D721Med (cell line): ENCODE results near the gene NPR3.
"Not testable (repeated sequence)": the region's sequence is repeated elsewhere in the genome, so short reads cannot be mapped to it uniquely, and the experiment has no call there.

Experiments used
- DNase-seq: peaks from one replicate; pipeline ENCODE4 v3.0.0; 2011; ENCODE audit warnings: low spot score; ENCODE audit not compliant: insufficient read length
- FAIRE-seq: peaks from 2 replicates; lab custom pipeline; 2011; peaks lifted over from hg19 to GRCh38; lab: Jason Lieb, UNC
- CTCF ChIP-seq: IDR thresholded peaks from 2 replicates; pipeline ENCODE4 v1.5.1; 2012; ENCODE audit warnings: mild to moderate bottlenecking, control low read depth; ENCODE audit not compliant: insufficient read depth; ENCODE audit errors: missing control alignments

NPR3 gene

DNA sequence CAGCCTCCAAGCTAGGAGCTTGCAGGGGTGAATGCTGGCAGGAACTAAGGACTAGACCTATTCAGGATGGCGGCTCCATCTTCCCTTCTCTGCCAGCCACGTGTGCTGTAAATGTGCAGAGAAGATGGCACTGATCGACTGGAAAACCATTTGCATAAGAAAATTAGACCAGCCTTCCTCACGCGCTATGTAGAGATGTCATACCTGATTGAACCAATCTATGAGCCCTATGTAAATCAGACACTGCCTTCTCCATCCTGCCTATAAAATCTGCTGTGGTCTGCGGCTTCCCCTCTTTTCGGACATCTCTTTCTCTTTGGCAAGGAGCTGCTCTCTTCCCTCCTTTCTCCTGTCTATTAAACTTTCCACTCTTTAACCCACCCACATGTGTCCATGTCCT is 91.6 kb downstream of the NPR3 start:
- FAIRE-seq (no peak), DNase-seq (no peak)

DNA sequence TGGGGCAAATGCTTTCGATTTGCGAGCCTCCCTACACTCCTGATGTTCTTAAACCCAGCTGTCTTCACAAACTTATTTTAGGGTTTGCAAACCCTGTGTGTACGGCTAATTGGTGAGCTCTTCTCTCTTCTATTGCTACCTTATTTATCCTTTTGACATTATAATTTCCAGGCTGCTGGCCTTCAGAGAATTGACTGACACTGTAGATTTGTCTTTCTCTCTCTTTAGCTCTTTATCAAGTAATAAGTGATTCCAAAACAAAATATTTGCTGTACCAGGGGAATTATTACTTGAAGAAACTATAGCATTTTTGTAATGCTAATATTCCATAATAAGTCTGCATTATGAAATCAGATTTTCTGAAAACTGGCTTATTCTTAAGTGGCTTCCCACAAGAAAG is 92.5 kb downstream of the NPR3 start:
- no peak for FAIRE-seq
- no peak for DNase-seq
- TF ChIP-seq CTCF: no peak

More for the DNA sequence above, 91.6 kb downstream of the NPR3 start:
- no peak for TF ChIP-seq CTCF

DNA sequence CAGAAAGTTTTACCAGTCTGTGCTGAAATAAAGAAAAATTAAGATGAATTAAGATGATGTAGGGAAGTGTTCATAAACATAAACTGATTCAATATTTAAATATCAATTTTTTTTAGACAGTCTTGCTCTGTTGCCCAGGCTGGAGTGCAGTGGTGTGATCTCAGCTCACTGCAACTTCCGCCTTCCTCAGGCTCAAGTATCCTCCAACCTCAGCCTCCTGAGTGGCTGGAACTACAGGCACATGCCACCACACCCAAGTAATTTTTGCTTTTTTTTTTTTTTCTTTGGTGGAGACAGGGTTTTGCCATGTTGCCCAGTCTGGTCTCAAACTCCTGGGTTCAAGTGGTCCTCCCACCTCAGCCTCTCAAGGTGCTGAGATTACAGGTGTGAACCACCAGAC is 94.3 kb downstream of the NPR3 start:
- DNase-seq, FAIRE-seq: not testable (repeated sequence)

- no peak for TF ChIP-seq CTCF
- FAIRE-seq (no peak), DNase-seq (no peak)
These were observed 95.0 kb downstream of the NPR3 start for GRCh38 chr5:32805971-32806638.

- no peak for TF ChIP-seq CTCF
- no peak for FAIRE-seq
- DNase-seq: no peak
These were observed 97.7 kb downstream of the NPR3 start for GRCh38 chr5:32808783-32809182.

DNA sequence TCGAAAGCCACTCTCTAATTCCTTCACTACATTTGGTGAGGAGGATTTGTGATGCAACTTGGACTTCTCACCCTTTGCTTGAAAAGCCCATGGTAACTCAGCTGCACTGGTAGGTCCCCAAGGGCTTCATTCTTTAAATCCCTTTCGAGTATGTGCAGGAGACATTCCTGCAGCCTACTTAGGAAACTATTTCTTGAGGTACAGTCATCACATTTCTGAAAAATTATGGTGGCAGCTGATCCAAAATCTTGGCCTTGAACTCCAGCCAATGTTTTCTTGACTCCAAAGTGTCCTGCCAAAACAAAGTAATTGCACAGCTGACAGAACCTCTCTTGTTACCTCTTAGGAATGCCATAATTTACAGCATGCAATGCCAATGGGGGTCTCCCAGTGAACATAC is 99.7 kb downstream of the NPR3 start:
- no peak for FAIRE-seq
- no peak for TF ChIP-seq CTCF
- DNase-seq: no peak

DNA sequence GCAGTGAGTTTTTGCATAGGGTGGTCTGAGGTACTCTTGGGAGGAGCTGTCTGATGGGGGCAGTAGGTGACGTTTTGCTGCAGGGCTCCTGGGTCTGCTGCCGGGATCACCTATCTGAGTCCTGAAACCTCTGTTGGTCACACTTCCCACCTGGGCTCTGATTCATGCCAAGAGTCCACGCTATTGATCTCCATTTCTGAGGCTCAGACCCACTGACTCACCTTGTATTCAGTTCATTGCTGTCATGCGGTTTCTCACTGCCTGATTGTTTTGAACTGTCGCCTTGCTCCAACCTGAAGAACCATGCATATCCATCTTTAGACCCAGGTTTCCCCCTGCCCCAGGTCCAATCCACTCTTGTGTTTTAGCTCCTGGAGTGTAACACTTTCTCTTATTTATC is 101.3 kb downstream of the NPR3 start:
- no peak for DNase-seq
- no peak for TF ChIP-seq CTCF

More for the DNA sequence above, 101.3 kb downstream of the NPR3 start:
- no peak for FAIRE-seq
